Adipocyte (in vitro differentiated cells): Measurements from ENCODE around the gene PDS5B.
A peak's percentile ranks its signal among the peaks of the same experiment; 100 is the strongest.
"Not testable (repeated sequence)": the region's sequence is repeated elsewhere in the genome, so short reads cannot be mapped to it uniquely, and the experiment has no call there.

Source experiments
- DNase-seq: peaks from one replicate; pipeline ENCODE4 v3.0.0-alpha.2; 2015; ENCODE audit warnings: low read depth
- H3K27me3 ChIP-seq: replicated peaks from 2 replicates; pipeline ENCODE4 v1.7.0; 2013; ENCODE audit warnings: mild to moderate bottlenecking, low read length, moderate library complexity; ENCODE audit not compliant: control insufficient read depth, insufficient read depth
- H3K36me3 ChIP-seq: 2 replicates; pipeline ENCODE4 v1.7.0; 2013; ENCODE audit warnings: low read length, mild to moderate bottlenecking, moderate library complexity; ENCODE audit not compliant: control insufficient read depth, insufficient read depth, severe bottlenecking
- H3K4me1 ChIP-seq: 2 replicates; pipeline ENCODE4 v1.7.0; 2013; ENCODE audit warnings: mild to moderate bottlenecking, low read length, moderate library complexity; ENCODE audit not compliant: control insufficient read depth, insufficient read depth
- H3K4me3 ChIP-seq: 2 replicates; pipeline ENCODE4 v1.7.0; 2013; ENCODE audit warnings: mild to moderate bottlenecking, low read length, moderate library complexity
- H3K9ac ChIP-seq: 2 replicates; pipeline ENCODE4 v1.7.0; 2013; ENCODE audit warnings: mild to moderate bottlenecking, low read length, moderate library complexity
- H3K9me3 ChIP-seq: 2 replicates; pipeline ENCODE4 v1.7.0; 2013; ENCODE audit warnings: mild to moderate bottlenecking, low read length, moderate library complexity; ENCODE audit not compliant: control insufficient read depth

PDS5B gene

DNA sequence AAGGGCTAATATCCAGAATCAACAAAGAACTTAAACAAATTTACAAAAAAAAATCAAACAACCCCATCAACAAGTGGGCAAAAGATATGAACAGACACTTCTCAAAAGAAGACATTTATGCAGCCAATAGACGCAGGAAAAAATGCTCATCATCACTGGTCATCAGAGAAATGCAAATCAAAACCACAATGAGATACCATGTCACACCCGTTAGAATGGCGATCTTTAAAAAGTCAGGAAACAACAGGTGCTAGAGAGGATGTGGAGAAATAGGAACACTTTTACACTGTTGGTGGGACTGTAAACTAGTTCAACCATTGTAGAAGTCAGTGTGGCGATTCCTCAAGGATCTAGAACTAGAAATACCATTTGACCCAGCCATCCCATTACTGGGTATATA is 10.6 kb upstream of the PDS5B start:
- not testable (repeated sequence) for H3K4me3 ChIP-seq, H3K36me3 ChIP-seq, H3K27me3 ChIP-seq, H3K9ac ChIP-seq, DNase-seq, H3K4me1 ChIP-seq
- H3K9me3 ChIP-seq = peaks cover 10% of the 10 kb centered on the region

DNA sequence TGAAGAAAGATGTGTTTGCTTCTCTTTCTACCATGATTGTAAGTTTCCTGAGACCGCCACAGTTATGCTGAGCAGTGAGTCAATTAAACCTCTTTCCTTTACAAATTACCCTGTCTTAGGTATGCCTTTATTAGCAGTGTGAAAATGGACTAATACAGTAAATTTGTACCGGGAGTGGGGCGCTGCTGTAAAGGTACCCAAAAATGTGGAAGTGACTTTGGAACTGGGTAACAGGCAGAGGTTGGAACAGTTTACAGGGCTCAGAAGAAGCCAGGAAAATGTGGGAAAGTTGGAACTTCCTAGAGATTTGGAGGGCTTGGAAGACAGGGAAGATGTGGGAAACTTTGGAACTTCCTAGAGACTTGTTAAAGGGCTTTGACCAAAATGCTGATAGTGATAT is 9.2 kb upstream of the PDS5B start:
- Histone ChIP-seq H3K36me3 (no peaks in the 10 kb centered on the region), H3K9ac (no peak overlapping the region), H3K4me3 (no peak overlapping the region), H3K9me3 (peaks cover 10% of the 10 kb centered on the region), H3K27me3 (no peaks in the 10 kb centered on the region), H3K4me1 (no peaks in the 10 kb centered on the region)
- DNase-seq = no peak

DNA sequence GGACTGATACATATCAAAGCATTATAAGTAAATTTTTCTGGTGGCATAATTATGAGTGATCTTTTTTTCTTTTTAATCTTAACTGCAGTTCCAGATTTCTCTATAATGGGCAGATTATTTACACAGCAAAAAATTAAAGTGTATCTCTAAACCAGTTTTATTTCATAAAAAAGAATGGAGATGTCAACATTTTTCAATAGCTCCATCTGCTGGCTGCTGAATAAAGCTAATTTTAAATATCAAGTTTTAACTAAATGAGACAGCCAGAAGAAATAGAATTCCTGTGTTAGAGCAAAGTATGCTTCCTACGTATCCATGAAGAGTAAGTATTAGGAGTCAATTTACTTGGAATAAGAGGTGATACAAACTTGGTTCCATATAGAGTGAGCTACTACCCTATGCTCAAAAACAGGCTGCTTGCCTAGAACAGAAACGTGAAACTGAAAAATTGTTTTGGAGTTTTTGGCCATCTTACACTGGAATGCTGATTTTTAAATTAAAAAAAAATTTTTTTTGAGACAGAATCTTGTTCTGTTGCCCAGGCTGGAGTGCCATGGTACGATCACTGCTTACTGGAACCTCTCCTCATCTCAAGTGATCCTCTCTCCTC is 5.0 kb upstream of the PDS5B start:
- H3K4me3 ChIP-seq = no peak overlapping the region
- H3K9ac ChIP-seq = no peak overlapping the region
- H3K4me1 ChIP-seq = peaks cover 4% of the 10 kb centered on the region
- H3K27me3 ChIP-seq = no peaks in the 10 kb centered on the region
- H3K9me3 ChIP-seq = peaks cover 10% of the 10 kb centered on the region
- H3K36me3 ChIP-seq = no peaks in the 10 kb centered on the region
- DNase-seq = peak; percentile 76

DNA sequence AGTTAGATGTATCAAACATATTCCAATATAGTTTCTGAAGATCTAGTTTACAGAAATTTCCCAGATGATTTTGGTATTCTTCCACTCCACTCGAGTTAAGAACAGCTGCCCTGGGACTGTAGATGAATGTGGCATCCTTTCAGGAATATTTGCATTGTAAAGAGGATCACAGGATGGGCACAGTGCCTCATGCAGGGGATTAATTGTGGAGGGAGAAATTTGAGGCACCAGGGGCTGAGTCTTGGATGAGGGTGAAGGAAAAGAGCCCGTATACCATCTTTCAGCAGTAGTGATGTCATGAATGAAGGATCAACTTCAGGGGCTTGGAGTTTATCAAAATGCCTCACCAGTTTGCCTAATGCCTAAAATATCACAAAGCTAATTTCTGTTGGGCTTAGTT is 4.0 kb upstream of the PDS5B start:
- no peak overlapping the region for H3K9ac ChIP-seq
- DNase-seq = no peak

GRCh38 chr13:32582991-32583390 is 3.3 kb upstream of the PDS5B start:
- no peak for DNase-seq
- Histone ChIP-seq H3K9ac (no peak overlapping the region), H3K36me3 (no peaks in the 10 kb centered on the region), H3K27me3 (no peaks in the 10 kb centered on the region), H3K9me3 (no peaks in the 10 kb centered on the region), H3K4me1 (peaks cover 6% of the 10 kb centered on the region), H3K4me3 (no peak overlapping the region)

More for the DNA sequence above, 4.0 kb upstream of the PDS5B start:
- Histone ChIP-seq H3K9me3 (peaks cover 3% of the 10 kb centered on the region), H3K36me3 (no peaks in the 10 kb centered on the region), H3K4me1 (peaks cover 4% of the 10 kb centered on the region), H3K27me3 (no peaks in the 10 kb centered on the region), H3K4me3 (no peak overlapping the region)

- no peaks in the 10 kb centered on the region for H3K27me3 ChIP-seq
- DNase-seq = no peak
- H3K9me3 ChIP-seq = no peaks in the 10 kb centered on the region
These were observed 637 bp upstream of the PDS5B start for GRCh38 chr13:32585550-32586079.

GRCh38 chr13:32587011-32587810 is 959 bp downstream of the PDS5B start:
- H3K9me3 ChIP-seq = no peaks in the 10 kb centered on the region
- no peaks in the 10 kb centered on the region for H3K27me3 ChIP-seq
- DNase-seq = peak; percentile 86
- H3K9ac ChIP-seq = peak overlapping the region; percentile 91
- peaks cover 33% of the 10 kb centered on the region for H3K4me1 ChIP-seq
- H3K4me3 ChIP-seq = peak overlapping the region; percentile 96
- H3K36me3 ChIP-seq = no peaks in the 10 kb centered on the region

More at GRCh38 chr13:32585550-32586079, 637 bp upstream of the PDS5B start:
- Histone ChIP-seq H3K9ac (peak overlapping the region; percentile 92), H3K36me3 (no peaks in the 10 kb centered on the region), H3K4me3 (peak overlapping the region; percentile 95), H3K4me1 (peaks cover 32% of the 10 kb centered on the region)

GRCh38 chr13:32587811-32588170 is 1.5 kb downstream of the PDS5B start:
- Histone ChIP-seq H3K9ac (peak overlapping the region; percentile 91), H3K4me3 (peak overlapping the region; percentile 96), H3K9me3 (no peaks in the 10 kb centered on the region), H3K27me3 (no peaks in the 10 kb centered on the region), H3K4me1 (peaks cover 33% of the 10 kb centered on the region), H3K36me3 (no peaks in the 10 kb centered on the region)
- no peak for DNase-seq

GRCh38 chr13:32588736-32589135 is 2.5 kb downstream of the PDS5B start:
- H3K4me3 ChIP-seq = peak overlapping the region; percentile 96
- H3K9me3 ChIP-seq = no peaks in the 10 kb centered on the region
- H3K27me3 ChIP-seq = no peaks in the 10 kb centered on the region
- peaks cover 33% of the 10 kb centered on the region for H3K4me1 ChIP-seq
- peak overlapping the region; percentile 91 for H3K9ac ChIP-seq
- H3K36me3 ChIP-seq = no peaks in the 10 kb centered on the region
- DNase-seq = peak; percentile 39

GRCh38 chr13:32589471-32589870 is 3.2 kb downstream of the PDS5B start:
- peak; percentile 38 for DNase-seq
- H3K4me1 ChIP-seq = peaks cover 33% of the 10 kb centered on the region
- no peaks in the 10 kb centered on the region for H3K36me3 ChIP-seq
- peak overlapping the region; percentile 91 for H3K9ac ChIP-seq
- no peaks in the 10 kb centered on the region for H3K9me3 ChIP-seq
- H3K27me3 ChIP-seq = no peaks in the 10 kb centered on the region
- H3K4me3 ChIP-seq = peak overlapping the region; percentile 96

GRCh38 chr13:32590266-32590665 is 4.0 kb downstream of the PDS5B start:
- no peaks in the 10 kb centered on the region for H3K36me3 ChIP-seq
- H3K4me1 ChIP-seq = peaks cover 35% of the 10 kb centered on the region
- peak overlapping the region; percentile 11 for H3K4me3 ChIP-seq
- H3K27me3 ChIP-seq = no peaks in the 10 kb centered on the region
- DNase-seq = peak; percentile 18
- H3K9ac ChIP-seq = peak overlapping the region; percentile 91
- no peaks in the 10 kb centered on the region for H3K9me3 ChIP-seq
